HepG2 (cell line): ENCODE measurements around the gene TMEM117. TPM values are rescaled to one million over a fixed set of nuclear protein-coding genes. Genes with fewer than 3 reads are reported as not detected.
A peak's percentile ranks its signal among the peaks of the same experiment; 100 is the strongest.

Experiments used
- KLF16 ChIP-seq, 2 experiments: sonication (generic) in 1 of 2; formaldehyde crosslinking in 1 of 2; IDR thresholded peaks; 2 replicates each; pipeline versions ENCODE4 v1.6.1 to v1.8.0; 2016 to 2023; ENCODE audit warnings: missing genetic modification reagents in 2 of 2, missing compliant biosample characterization in 1 of 2
- SYNCRIP ChIP-seq: fragments of 200-400 bp; formaldehyde crosslinking; IDR thresholded peaks from 2 replicates; pipeline ENCODE4 v1.6.1; 2018; ENCODE audit warnings: mild to moderate bottlenecking, low read depth, low read length; ENCODE audit not compliant: insufficient read depth
- ZNF543 ChIP-seq: sonication (generic); formaldehyde crosslinking; IDR thresholded peaks from 2 replicates; pipeline ENCODE4 v1.4.0; 2020; ENCODE audit warnings: mild to moderate bottlenecking, missing genetic modification reagents
- polyA plus RNA-seq, 8 experiments: library from polyadenylated mRNA; depleted of rRNA in 3 of 8; stranded (reverse) in 7 of 8; unstranded in 1 of 8; fragments of >200 nt; fragmentation: Illumina TruSeq in 4 of 8; extraction: Trizol in 4 of 8; gene quantifications; 2 replicates each; pipeline versions ENCODE4 v1.2.1 to v1.2.3, GENCODE V29; 2011 to 2016; ENCODE audit warnings: low read depth in 4 of 8, missing spikeins in 1 of 8, mixed read lengths in 1 of 8; ENCODE audit not compliant: insufficient read depth in 1 of 8
- total RNA-seq, 5 experiments: library from RNA; depleted of rRNA; stranded (reverse); fragments of >200 nt; fragmentation: Illumina TruSeq; extraction: Trizol; gene quantifications; 2 replicates each; pipeline ENCODE4 v1.2.3, GENCODE V29; 2016; ENCODE audit warnings: low read depth in 1 of 5
- TF ChIP-seq, protein P1 (sequence below): IDR thresholded peaks from 2 replicates; pipeline ENCODE4 v1.4.0; 2020; ENCODE audit warnings: mild to moderate bottlenecking, missing genetic modification reagents
- TF ChIP-seq, protein P2 (sequence below): sonication (generic); formaldehyde crosslinking; IDR thresholded peaks from 2 replicates; pipeline ENCODE4 v1.9.0; 2021; ENCODE audit warnings: missing genetic modification reagents, borderline replicate concordance
- TF ChIP-seq, protein P3 (sequence below): IDR thresholded peaks from 2 replicates; pipeline ENCODE4 v1.6.1; 2016; ENCODE audit warnings: missing biosample characterization, missing genetic modification reagents, low read depth
- TF ChIP-seq, protein P4 (sequence below), 2 experiments: sonication (generic) in 1 of 2; formaldehyde crosslinking in 1 of 2; IDR thresholded peaks; 2 replicates each; pipeline versions ENCODE4 v1.6.1 to v1.9.0; 2014 to 2022; ENCODE audit warnings: antibody characterized with exemption in 1 of 2, borderline replicate concordance in 1 of 2, inconsistent platforms in 1 of 2, low read depth in 1 of 2, missing genetic modification reagents in 1 of 2

The TMEM117 gene
- total and polyA plus RNA-seq, 2 of the 13 experiments (the other 11 are each of a cell fraction or from before 2014, with no cell fraction given), result 2.8 to 8.5 TPM

DNA sequence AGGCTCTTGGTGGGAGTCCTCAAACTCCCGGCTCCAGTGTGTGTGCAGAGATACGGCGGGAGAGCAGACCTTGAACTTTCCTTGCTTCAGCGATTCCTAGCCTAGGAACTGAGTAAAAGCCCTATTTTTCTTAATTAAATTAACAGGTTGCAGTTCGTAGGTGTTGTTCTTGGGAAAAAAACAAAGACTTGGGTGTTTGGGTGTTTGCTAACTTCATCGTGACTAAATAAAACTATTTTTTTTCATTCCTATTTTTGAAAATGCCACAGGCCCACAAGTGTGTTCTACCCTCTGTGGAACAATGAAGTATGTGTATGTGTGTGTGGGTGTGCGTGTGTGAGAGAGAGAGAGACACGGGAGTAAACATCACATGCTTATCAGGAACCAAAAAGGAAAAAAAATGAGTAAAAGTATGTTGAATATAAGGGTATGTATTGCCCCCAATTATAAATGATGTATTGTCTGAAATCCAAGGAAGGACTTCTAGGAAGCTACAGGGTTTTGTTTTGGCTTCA is 651 bp downstream of the TMEM117 start (continued):
- TF ChIP-seq, protein P1, sequence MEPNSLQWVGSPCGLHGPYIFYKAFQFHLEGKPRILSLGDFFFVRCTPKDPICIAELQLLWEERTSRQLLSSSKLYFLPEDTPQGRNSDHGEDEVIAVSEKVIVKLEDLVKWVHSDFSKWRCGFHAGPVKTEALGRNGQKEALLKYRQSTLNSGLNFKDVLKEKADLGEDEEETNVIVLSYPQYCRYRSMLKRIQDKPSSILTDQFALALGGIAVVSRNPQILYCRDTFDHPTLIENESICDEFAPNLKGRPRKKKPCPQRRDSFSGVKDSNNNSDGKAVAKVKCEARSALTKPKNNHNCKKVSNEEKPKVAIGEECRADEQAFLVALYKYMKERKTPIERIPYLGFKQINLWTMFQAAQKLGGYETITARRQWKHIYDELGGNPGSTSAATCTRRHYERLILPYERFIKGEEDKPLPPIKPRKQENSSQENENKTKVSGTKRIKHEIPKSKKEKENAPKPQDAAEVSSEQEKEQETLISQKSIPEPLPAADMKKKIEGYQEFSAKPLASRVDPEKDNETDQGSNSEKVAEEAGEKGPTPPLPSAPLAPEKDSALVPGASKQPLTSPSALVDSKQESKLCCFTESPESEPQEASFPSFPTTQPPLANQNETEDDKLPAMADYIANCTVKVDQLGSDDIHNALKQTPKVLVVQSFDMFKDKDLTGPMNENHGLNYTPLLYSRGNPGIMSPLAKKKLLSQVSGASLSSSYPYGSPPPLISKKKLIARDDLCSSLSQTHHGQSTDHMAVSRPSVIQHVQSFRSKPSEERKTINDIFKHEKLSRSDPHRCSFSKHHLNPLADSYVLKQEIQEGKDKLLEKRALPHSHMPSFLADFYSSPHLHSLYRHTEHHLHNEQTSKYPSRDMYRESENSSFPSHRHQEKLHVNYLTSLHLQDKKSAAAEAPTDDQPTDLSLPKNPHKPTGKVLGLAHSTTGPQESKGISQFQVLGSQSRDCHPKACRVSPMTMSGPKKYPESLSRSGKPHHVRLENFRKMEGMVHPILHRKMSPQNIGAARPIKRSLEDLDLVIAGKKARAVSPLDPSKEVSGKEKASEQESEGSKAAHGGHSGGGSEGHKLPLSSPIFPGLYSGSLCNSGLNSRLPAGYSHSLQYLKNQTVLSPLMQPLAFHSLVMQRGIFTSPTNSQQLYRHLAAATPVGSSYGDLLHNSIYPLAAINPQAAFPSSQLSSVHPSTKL (CRISPR knock-in tag), result peak; percentile 2; the same call in 1 of the 2 replicates
- TF ChIP-seq, protein P2, sequence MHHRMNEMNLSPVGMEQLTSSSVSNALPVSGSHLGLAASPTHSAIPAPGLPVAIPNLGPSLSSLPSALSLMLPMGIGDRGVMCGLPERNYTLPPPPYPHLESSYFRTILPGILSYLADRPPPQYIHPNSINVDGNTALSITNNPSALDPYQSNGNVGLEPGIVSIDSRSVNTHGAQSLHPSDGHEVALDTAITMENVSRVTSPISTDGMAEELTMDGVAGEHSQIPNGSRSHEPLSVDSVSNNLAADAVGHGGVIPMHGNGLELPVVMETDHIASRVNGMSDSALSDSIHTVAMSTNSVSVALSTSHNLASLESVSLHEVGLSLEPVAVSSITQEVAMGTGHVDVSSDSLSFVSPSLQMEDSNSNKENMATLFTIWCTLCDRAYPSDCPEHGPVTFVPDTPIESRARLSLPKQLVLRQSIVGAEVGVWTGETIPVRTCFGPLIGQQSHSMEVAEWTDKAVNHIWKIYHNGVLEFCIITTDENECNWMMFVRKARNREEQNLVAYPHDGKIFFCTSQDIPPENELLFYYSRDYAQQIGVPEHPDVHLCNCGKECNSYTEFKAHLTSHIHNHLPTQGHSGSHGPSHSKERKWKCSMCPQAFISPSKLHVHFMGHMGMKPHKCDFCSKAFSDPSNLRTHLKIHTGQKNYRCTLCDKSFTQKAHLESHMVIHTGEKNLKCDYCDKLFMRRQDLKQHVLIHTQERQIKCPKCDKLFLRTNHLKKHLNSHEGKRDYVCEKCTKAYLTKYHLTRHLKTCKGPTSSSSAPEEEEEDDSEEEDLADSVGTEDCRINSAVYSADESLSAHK, result no peak
- TF ChIP-seq, protein P3, sequence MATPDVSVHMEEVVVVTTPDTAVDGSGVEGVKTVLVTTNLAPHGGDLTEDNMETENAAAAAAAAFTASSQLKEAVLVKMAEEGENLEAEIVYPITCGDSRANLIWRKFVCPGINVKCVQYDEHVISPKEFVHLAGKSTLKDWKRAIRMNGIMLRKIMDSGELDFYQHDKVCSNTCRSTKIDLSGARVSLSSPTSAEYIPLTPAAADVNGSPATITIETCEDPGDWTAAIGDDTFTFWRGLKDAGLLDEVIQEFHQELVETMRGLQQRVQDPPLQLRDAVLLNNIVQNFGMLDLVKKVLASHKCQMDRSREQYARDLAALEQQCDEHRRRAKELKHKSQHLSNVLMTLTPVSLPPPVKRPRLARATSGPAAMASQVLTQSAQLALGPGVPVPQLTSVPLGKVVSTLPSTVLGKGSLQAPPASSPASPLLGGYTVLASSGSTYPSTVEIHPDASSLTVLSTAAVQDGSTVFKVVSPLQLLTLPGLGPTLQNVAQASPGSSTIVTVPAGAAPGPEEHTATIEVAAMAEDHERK (CRISPR knock-in tag), result no peak
- TF ChIP-seq, protein P4, sequence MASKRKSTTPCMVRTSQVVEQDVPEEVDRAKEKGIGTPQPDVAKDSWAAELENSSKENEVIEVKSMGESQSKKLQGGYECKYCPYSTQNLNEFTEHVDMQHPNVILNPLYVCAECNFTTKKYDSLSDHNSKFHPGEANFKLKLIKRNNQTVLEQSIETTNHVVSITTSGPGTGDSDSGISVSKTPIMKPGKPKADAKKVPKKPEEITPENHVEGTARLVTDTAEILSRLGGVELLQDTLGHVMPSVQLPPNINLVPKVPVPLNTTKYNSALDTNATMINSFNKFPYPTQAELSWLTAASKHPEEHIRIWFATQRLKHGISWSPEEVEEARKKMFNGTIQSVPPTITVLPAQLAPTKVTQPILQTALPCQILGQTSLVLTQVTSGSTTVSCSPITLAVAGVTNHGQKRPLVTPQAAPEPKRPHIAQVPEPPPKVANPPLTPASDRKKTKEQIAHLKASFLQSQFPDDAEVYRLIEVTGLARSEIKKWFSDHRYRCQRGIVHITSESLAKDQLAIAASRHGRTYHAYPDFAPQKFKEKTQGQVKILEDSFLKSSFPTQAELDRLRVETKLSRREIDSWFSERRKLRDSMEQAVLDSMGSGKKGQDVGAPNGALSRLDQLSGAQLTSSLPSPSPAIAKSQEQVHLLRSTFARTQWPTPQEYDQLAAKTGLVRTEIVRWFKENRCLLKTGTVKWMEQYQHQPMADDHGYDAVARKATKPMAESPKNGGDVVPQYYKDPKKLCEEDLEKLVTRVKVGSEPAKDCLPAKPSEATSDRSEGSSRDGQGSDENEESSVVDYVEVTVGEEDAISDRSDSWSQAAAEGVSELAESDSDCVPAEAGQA (IDR thresholded peaks at IDR 0.05; ENCODE audit: low read depth), result no peak
- TF ChIP-seq, protein P4 (CRISPR knock-in tag; IDR thresholded peaks at IDR 0.05; ENCODE audit: borderline replicate concordance), result no peak
- TF ChIP-seq ZNF543 (CRISPR knock-in tag) (no peak), KLF16 (CRISPR knock-in tag; IDR thresholded peaks at IDR 0.05) (peak in 1 of 2 experiments; percentile 38; a peak in 1 of 4 replicates), SYNCRIP (no peak)
